Stomach (tissue), 9 donors: ENCODE measurements around the gene CES3. TPM values are rescaled to one million over a fixed set of nuclear protein-coding genes. Genes with fewer than 3 reads are reported as not detected.
"Not testable (repeated sequence)": the region's sequence is repeated elsewhere in the genome, so short reads cannot be mapped to it uniquely, and the experiment has no call there.

ENCODE experiments used
- DNase-seq, 2 donors: peaks; one replicate each; pipeline versions ENCODE4 v3.0.0 to v3.0.0-alpha.2; 2013 to 2019
- H3K27ac ChIP-seq, 5 donors: fragments of 200-600 bp in 4 of 5; sonication (generic) in 4 of 5; one replicate each; pipeline ENCODE4 v1.5.1; 2013 to 2019; ENCODE audit warnings: mild to moderate bottlenecking in 1 of 5, moderate library complexity in 1 of 5
- H3K27me3 ChIP-seq, 3 donors: fragments of 200-600 bp; sonication (generic); one replicate each; pipeline ENCODE4 v1.5.1; 2017 to 2019; ENCODE audit warnings: mixed run types in 1 of 3
- H3K36me3 ChIP-seq, 4 donors: fragments of 200-600 bp; sonication (generic); 1 replicate in 3 of 4; 2 replicates in 1 of 4; pipeline ENCODE4 v1.5.1; 2016 to 2019
- H3K4me1 ChIP-seq, 4 donors: fragments of 200-600 bp; sonication (generic); one replicate each; pipeline ENCODE4 v1.5.1; 2016 to 2019
- H3K4me3 ChIP-seq, 4 donors: fragments of 200-600 bp; sonication (generic) in 3 of 4; one replicate each; pipeline ENCODE4 v1.5.1; 2016 to 2019; ENCODE audit warnings: mild to moderate bottlenecking in 1 of 4
- H3K9me3 ChIP-seq, 4 donors: fragments of 200-600 bp; sonication (generic); one replicate each; pipeline ENCODE4 v1.5.1; 2016 to 2019
- EP300 ChIP-seq: sonication (generic); formaldehyde crosslinking; IDR thresholded peaks from one replicate; pipeline ENCODE4 v1.6.1; 2017; ENCODE audit warnings: antibody characterized with exemption
- POLR2A ChIP-seq, 4 donors: fragments of 450-650 bp; IDR thresholded peaks; one replicate each; pipeline ENCODE4 v1.6.1; 2016; ENCODE audit warnings: antibody characterized with exemption in 4 of 4, control low read depth in 2 of 4, mild to moderate bottlenecking in 1 of 4, moderate library complexity in 1 of 4
- POLR2AphosphoS5 ChIP-seq, 3 donors: sonication (generic); formaldehyde crosslinking; IDR thresholded peaks; one replicate each; pipeline ENCODE4 v1.6.1; 2016; ENCODE audit warnings: antibody characterized with exemption in 3 of 3
- WGBS, 5 donors: extraction: QIAGEN DNeasy Blood & Tissue Kit in 3 of 5; methylation state at CpG; one replicate each; pipeline versions ENCODE4 v1.1.5 to v1.1.7; 2013 to 2018; 5-methylcytosine and 5-hydroxymethylcytosine counted together
- intact Hi-C: fragments of 100-400 bp; cut with DNase I; formaldehyde crosslinking; loops from one replicate; pipeline ENCODE4 v1.15.1; 2023; ENCODE audit warnings: low total_unique reads
- polyA plus RNA-seq, 3 donors: library from polyadenylated mRNA; stranded (reverse); fragments of 200-250 nt; gene quantifications; one replicate each; pipeline ENCODE4 v1.2.3, GENCODE V29; 2013
- total RNA-seq, 5 donors: library from RNA; depleted of rRNA; stranded (reverse); fragments of >200 nt; gene quantifications; one replicate each; pipeline versions ENCODE4 v1.1.0 to v1.2.3, GENCODE V29; 2014 to 2016
- TF ChIP-seq, protein P1 (sequence below), 7 experiments: fragments of 450-650 bp in 4 of 7; fragments of 200-600 bp in 3 of 7; sonication (generic) in 3 of 7; IDR thresholded peaks; one replicate each; pipeline ENCODE4 v1.5.1; 2016 to 2019; ENCODE audit warnings: antibody characterized with exemption in 7 of 7, control low read depth in 2 of 7, mild to moderate bottlenecking in 1 of 7
- donor health status: healthy with polysubstance abuse.
- donor health status: Bipolar disorder and iron deficiency.
- donor health status: healthy.

The CES3 gene
- total and polyA plus RNA-seq, 8 donors: 0.37 to 145 (median 2.9) TPM; not detected in 2

DNA sequence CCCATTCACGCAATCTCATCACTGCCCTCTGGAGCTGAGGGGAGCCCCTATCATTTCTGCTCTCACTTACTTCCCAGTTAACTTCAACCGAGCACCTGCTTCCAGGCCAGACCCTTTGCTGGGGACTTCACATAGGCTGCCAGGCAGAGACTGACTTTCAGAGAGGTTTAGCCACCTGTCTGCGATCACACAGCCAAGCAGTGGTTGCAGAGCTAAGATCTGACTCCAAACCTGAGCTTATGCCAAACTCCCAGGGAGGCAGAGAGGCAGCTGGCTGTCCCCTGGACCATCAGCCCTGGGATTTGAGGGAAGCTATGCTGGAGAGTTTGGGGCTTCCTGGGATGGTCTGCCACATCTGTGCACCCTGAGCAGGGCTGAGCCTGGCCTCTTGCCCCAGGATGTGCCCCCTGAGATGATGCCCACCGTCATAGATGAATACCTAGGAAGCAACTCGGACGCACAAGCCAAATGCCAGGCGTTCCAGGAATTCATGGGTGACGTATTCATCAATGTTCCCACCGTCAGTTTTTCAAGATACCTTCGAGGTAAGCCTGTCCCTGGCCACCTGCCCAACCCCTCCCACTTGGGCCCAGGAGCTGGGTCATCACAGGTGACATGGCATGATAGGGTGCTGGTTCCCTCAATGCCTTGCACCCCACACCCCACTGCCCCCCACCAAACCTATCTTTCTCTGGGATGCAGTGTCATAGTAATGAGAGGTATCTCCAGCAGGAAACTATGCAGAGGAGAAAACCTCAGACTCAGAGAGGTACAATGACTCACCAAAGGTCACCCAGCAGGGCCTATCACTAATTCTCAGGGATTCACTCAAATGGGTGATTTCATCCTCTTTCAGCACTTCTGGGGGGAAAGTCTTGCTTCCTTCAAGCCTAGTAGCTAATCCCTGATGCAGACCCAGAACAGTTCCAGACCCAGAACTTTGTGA is 10.0 kb downstream of the CES3 start:
- no peak for TF ChIP-seq EP300
- no peak for TF ChIP-seq POLR2AphosphoS5 (IDR thresholded peaks at IDR 0.05)
- TF ChIP-seq POLR2A (IDR thresholded peaks at IDR 0.05): no peak
- TF ChIP-seq, protein P1, sequence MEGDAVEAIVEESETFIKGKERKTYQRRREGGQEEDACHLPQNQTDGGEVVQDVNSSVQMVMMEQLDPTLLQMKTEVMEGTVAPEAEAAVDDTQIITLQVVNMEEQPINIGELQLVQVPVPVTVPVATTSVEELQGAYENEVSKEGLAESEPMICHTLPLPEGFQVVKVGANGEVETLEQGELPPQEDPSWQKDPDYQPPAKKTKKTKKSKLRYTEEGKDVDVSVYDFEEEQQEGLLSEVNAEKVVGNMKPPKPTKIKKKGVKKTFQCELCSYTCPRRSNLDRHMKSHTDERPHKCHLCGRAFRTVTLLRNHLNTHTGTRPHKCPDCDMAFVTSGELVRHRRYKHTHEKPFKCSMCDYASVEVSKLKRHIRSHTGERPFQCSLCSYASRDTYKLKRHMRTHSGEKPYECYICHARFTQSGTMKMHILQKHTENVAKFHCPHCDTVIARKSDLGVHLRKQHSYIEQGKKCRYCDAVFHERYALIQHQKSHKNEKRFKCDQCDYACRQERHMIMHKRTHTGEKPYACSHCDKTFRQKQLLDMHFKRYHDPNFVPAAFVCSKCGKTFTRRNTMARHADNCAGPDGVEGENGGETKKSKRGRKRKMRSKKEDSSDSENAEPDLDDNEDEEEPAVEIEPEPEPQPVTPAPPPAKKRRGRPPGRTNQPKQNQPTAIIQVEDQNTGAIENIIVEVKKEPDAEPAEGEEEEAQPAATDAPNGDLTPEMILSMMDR (IDR thresholded peaks at IDR 0.05): no peak
- H3K27me3 ChIP-seq: peaks cover 0 to 12% (median 0%) of the 10 kb centered on the region in 3 donors
- no peaks in the 10 kb centered on the region for H3K36me3 ChIP-seq
- 71 to 83% (median 76%) methylated on average over 10 of the region's 10 CpGs for WGBS, 5 donors
- DNase-seq: no peak
- no peaks in the 10 kb centered on the region for H3K9me3 ChIP-seq
- intact Hi-C loops: no loop called here
- no peak overlapping the region for H3K27ac ChIP-seq
- no peaks in the 10 kb centered on the region for H3K4me1 ChIP-seq
- no peak overlapping the region for H3K4me3 ChIP-seq

DNA sequence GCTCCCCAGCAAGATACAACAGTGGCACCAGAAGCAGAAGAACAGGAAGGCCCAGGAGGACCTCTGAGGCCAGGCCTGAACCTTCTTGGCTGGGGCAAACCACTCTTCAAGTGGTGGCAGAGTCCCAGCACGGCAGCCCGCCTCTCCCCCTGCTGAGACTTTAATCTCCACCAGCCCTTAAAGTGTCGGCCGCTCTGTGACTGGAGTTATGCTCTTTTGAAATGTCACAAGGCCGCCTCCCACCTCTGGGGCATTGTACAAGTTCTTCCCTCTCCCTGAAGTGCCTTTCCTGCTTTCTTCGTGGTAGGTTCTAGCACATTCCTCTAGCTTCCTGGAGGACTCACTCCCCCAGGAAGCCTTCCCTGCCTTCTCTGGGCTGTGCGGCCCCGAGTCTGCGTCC is 11.9 kb downstream of the CES3 start:
- intact Hi-C loops: no loop called here
- Histone ChIP-seq H3K4me1 (peaks cover 0 to 8% (median 3%) of the 10 kb centered on the region in 4 donors), H3K27me3 (peaks cover 0 to 24% (median 0%) of the 10 kb centered on the region in 3 donors), H3K27ac (no peak overlapping the region), H3K4me3 (no peak overlapping the region), H3K36me3 (no peaks in the 10 kb centered on the region), H3K9me3 (no peaks in the 10 kb centered on the region)
- TF ChIP-seq, protein P1 (IDR thresholded peaks at IDR 0.05): no peak
- TF ChIP-seq EP300 (no peak), POLR2AphosphoS5 (IDR thresholded peaks at IDR 0.05) (no peak), POLR2A (IDR thresholded peaks at IDR 0.05) (no peak)
- 69 to 78% (median 77%) methylated on average over 9 of the region's 9 CpGs for WGBS, 5 donors
- no peak for DNase-seq

DNA sequence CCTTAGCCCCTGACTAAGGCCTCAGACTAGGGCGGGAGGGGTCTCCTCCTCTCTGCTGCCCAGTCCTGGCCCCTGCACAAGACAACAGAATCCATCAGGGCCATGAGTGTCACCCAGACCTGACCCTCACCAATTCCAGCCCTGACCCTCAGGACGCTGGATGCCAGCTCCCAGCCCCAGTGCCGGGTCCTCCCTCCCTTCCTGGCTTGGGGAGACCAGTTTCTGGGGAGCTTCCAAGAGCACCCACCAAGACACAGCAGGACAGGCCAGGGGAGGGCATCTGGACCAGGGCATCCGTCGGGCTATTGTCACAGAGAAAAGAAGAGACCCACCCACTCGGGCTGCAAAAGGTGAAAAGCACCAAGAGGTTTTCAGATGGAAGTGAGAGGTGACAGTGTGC is 12.7 kb downstream of the CES3 start:
- WGBS, 5 donors: 71 to 94% (median 91%) methylated on average over 1 to 6 of the region's 6 CpGs
- intact Hi-C loops: no loop called here

DNA sequence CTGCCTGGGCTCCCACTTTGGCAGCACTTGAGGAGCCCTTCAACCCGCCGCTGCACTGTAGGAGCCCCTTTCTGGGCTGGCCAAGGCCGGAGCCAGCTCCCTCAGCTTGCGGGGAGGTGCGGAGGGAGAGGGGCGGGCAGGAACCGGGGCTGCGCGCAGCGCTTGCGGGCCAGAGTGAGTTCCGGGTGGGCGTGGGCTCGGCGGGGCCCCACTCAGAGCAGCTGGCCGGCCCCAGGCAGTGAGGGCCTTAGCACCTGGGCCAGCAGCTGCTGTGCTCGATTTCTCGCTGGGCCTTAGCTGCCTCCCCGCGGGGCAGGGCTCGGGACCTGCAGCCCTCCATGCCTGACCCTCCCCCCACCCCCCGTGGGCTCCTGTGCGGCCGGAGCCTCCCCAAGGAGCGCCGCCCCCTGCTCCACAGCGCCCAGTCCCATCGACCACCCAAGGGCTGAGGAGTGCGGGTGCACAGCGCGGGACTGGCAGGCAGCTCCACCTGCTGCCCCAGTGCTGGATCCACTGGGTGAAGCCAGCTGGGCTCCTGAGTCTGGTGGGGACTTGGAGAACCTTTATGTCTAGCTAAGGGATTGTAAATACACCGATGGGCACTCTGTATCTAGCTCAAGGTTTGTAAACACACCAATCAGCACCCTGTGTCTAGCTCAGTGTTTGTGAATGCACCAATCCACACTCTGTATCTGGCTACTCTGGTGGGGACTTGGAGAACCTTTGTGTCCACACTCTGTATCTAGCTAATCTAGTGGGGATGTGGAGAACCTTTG is 13.3 kb downstream of the CES3 start:
- DNase-seq, intact Hi-C loops, H3K27ac ChIP-seq: not testable (repeated sequence)

More for the DNA sequence above, 12.7 kb downstream of the CES3 start:
- Histone ChIP-seq H3K4me1 (peaks cover 0 to 10% (median 4%) of the 10 kb centered on the region in 4 donors), H3K36me3 (no peaks in the 10 kb centered on the region), H3K4me3 (no peak overlapping the region), H3K27ac (no peak overlapping the region), H3K27me3 (peaks cover 0 to 24% (median 0%) of the 10 kb centered on the region in 3 donors), H3K9me3 (no peaks in the 10 kb centered on the region)
- TF ChIP-seq, protein P1 (IDR thresholded peaks at IDR 0.05): no peak
- TF ChIP-seq POLR2AphosphoS5 (IDR thresholded peaks at IDR 0.05) (no peak), POLR2A (IDR thresholded peaks at IDR 0.05) (no peak), EP300 (no peak)
- no peak for DNase-seq

DNA sequence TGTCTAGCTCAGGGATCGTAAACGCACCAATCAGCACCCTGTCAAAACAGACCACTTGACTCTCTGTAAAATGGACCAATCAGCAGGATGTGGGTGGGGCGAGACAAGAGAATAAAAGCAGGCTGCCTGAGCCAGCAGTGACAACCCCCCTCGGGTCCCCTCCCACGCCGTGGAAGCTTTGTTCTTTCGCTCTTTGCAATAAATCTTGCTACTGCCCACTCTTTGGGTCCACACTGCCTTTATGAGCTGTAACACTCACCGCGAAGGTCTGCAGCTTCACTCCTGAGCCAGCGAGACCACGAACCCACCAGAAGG is 13.8 kb downstream of the CES3 start:
- Histone ChIP-seq H3K27me3 (peaks cover 0 to 24% (median 0%) of the 10 kb centered on the region in 3 donors), H3K4me1 (peaks cover 0 to 17% (median 8%) of the 10 kb centered on the region in 4 donors)
- DNase-seq, H3K36me3 ChIP-seq, H3K27ac ChIP-seq, H3K4me3 ChIP-seq, H3K9me3 ChIP-seq: not testable (repeated sequence)
- WGBS, 5 donors: 63 to 72% (median 65%) methylated on average over 9 to 11 of the region's 11 CpGs
- intact Hi-C loops: loop anchor here (5.0 kb wide), 1 partner anchor 177 kb away; the partner anchor contains the start of gene B3GNT9

More for the DNA sequence above, 13.3 kb downstream of the CES3 start:
- not testable (repeated sequence) for H3K9me3 ChIP-seq, H3K36me3 ChIP-seq, H3K4me3 ChIP-seq
- Histone ChIP-seq H3K4me1 (peaks cover 0 to 16% (median 7%) of the 10 kb centered on the region in 4 donors), H3K27me3 (peaks cover 0 to 24% (median 0%) of the 10 kb centered on the region in 3 donors)
- WGBS, 5 donors: 81 to 91% (median 91%) methylated on average over 9 to 32 of the region's 32 CpGs
